Kidney (tissue), 14 donors: ENCODE data around the gene HTT. TPM values are rescaled to one million over a fixed set of nuclear protein-coding genes. Genes with fewer than 3 reads are reported as not detected.

Source experiments
- DNase-seq, 5 donors: peaks; one replicate each; pipeline ENCODE4 v3.0.0-alpha.2; 2013 to 2020
- FAIRE-seq: peaks from 2 replicates; lab custom pipeline; 2012; peaks lifted over from hg19 to GRCh38; lab: Jason Lieb, UNC
- H3K27ac ChIP-seq, 2 donors: one replicate each; pipeline ENCODE4 v1.7.0; 2013; ENCODE audit warnings: low read depth in 2 of 2, low read length in 2 of 2, inconsistent platforms in 1 of 2
- H3K27me3 ChIP-seq: one replicate; pipeline ENCODE4 v1.7.1; 2013; ENCODE audit warnings: low read length, inconsistent platforms; ENCODE audit not compliant: control insufficient read depth, insufficient read depth
- H3K36me3 ChIP-seq, 3 donors: one replicate each; pipeline versions ENCODE4 v1.7.0 to v1.7.1; 2013; ENCODE audit warnings: low read length in 3 of 3, control low read depth in 1 of 3, inconsistent platforms in 1 of 3; ENCODE audit not compliant: insufficient read depth in 3 of 3, control insufficient read depth in 2 of 3
- H3K4me1 ChIP-seq, 3 donors: one replicate each; pipeline versions ENCODE4 v1.7.0 to v1.7.1; 2013; ENCODE audit warnings: low read length in 3 of 3, inconsistent platforms in 1 of 3, low read depth in 1 of 3; ENCODE audit not compliant: control insufficient read depth in 2 of 3, insufficient read depth in 2 of 3
- H3K4me3 ChIP-seq, 3 donors: one replicate each; pipeline versions ENCODE4 v1.7.0 to v1.8.1; 2013; ENCODE audit warnings: low read length in 3 of 3, control low read depth in 1 of 3, inconsistent platforms in 1 of 3
- H3K9ac ChIP-seq, 3 donors: one replicate each; pipeline versions ENCODE4 v1.7.0 to v1.7.1; 2013; ENCODE audit warnings: low read length in 3 of 3, control low read depth in 1 of 3, inconsistent platforms in 1 of 3
- H3K9me3 ChIP-seq, 3 donors: one replicate each; pipeline versions ENCODE4 v1.7.0 to v1.7.1; 2013; ENCODE audit warnings: low read length in 3 of 3, control low read depth in 1 of 3, inconsistent platforms in 1 of 3; ENCODE audit not compliant: control insufficient read depth in 2 of 3, insufficient read depth in 1 of 3
- intact Hi-C: fragments of 100-400 bp; cut with DNase I; formaldehyde crosslinking; loops from one replicate; pipeline ENCODE4 v1.11.1; 2022
- polyA plus RNA-seq: library from polyadenylated mRNA; stranded (reverse); fragments of 350-450 nt; fragmentation: Illumina TruSeq; extraction: RNeasy Lipid Tissue Mini Kit (QIAGEN cat#74804); gene quantifications from one replicate; pipeline ENCODE4 v1.2.3, GENCODE V29; 2014; ENCODE audit warnings: low read depth, low replicate concordance; ENCODE audit not compliant: insufficient read depth
- total RNA-seq: library from RNA; stranded (reverse); fragmentation: NEBNext Ultra II Directional; extraction: Animal tissue kit (Norgen Biotek cat#: 25700); gene quantifications from one replicate; pipeline ENCODE4 v1.2.1, GENCODE V29; 2021
- TF ChIP-seq, protein P1 (sequence below): IDR thresholded peaks from 3 replicates; pipeline ENCODE4 v1.5.1; 2012; ENCODE audit warnings: mild to moderate bottlenecking, moderate library complexity, borderline replicate concordance; ENCODE audit not compliant: insufficient read depth; ENCODE audit errors: extremely low read depth
- donor health status: control.
- donor health status: control.
- donor health status: control.
- donor health status: control.
- donor health status: control.
- donor health status: DM: yes; HTN: yes; CAD: no.
- donor health status: Normal renal cell carcinoma (clear cell type).

HTT gene
- total and polyA plus RNA-seq, 2 donors from 2014 or later: 7.2 to 64.0 TPM

DNA sequence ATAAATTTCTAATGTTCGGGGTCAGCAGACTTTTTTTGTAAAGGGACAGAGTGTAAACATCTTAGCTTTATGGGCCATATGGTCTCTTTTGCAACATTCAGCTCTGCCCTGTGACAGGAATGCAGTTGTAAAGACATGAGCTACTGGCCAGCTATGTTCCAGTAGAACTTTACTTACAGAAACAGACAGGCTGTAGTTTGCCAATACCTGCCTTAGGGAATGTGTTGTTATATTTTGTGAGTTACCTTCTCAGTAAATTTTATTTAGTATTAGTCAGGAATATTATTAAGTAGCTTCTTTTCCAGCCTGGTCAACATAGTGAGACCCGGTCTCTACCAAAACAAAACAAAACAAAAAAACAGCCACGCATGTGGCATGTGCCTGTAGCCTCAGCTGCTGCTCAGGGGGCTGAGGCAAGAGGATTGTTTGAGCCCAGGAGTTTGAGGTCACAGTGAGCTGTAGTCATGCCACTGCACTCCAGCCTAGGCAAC, 48.7 kb downstream of the HTT start:
- Histone ChIP-seq H3K27ac (no peak overlapping the region), H3K36me3 (peaks cover 7 to 27% (median 17%) of the 10 kb centered on the region in 3 donors), H3K4me3 (no peak overlapping the region), H3K4me1 (peaks cover 0 to 5% (median 2%) of the 10 kb centered on the region in 3 donors), H3K9ac (no peak overlapping the region), H3K27me3 (no peaks in the 10 kb centered on the region), H3K9me3 (no peaks in the 10 kb centered on the region)
- TF ChIP-seq, protein P1, sequence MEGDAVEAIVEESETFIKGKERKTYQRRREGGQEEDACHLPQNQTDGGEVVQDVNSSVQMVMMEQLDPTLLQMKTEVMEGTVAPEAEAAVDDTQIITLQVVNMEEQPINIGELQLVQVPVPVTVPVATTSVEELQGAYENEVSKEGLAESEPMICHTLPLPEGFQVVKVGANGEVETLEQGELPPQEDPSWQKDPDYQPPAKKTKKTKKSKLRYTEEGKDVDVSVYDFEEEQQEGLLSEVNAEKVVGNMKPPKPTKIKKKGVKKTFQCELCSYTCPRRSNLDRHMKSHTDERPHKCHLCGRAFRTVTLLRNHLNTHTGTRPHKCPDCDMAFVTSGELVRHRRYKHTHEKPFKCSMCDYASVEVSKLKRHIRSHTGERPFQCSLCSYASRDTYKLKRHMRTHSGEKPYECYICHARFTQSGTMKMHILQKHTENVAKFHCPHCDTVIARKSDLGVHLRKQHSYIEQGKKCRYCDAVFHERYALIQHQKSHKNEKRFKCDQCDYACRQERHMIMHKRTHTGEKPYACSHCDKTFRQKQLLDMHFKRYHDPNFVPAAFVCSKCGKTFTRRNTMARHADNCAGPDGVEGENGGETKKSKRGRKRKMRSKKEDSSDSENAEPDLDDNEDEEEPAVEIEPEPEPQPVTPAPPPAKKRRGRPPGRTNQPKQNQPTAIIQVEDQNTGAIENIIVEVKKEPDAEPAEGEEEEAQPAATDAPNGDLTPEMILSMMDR: no peak
- intact Hi-C loops: no loop called here
- DNase-seq (peak in 3 of 5 donors; percentile 14 to 77 (median 67)), FAIRE-seq (no peak)

DNA sequence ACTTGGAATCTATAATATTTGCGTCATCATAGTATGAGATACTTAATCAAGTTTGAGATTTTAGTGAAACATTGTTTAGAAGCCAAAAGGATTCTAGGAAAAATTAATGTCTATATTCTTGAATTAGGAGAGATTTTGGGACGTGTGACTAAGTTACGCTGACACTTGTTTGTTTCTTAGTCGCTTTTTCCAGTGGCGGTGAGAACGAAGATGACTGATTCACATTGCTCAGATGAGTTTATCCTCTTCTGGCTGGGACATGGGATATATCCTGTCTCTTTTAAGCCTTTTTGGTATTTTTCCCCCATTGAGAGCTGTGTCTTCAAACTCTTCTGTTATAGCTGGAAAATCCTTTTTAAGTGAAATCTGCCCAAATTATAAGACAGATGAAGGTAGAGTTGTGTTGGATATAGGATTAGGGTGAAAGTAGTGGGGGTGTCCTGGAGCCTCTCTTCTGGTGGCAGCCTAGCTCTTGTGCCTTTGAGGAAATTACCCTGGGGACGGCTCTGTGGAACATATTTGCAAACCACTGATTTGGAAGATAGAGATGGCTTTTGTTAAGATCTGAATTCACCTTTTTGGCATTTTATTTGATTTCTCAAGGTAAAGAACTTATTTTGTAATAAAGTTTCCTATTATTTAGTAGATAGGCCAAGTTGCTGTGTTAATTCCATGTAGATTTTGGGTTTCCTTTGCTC, 49.7 kb downstream of the HTT start:
- TF ChIP-seq, protein P1: no peak
- no peaks in the 10 kb centered on the region for H3K9me3 ChIP-seq
- H3K9ac ChIP-seq: no peak overlapping the region
- H3K36me3 ChIP-seq: peaks cover 10 to 35% (median 21%) of the 10 kb centered on the region in 3 donors
- no peak for FAIRE-seq
- H3K4me3 ChIP-seq: no peak overlapping the region
- intact Hi-C loops: no loop called here
- DNase-seq: no peak
- no peaks in the 10 kb centered on the region for H3K27me3 ChIP-seq
- H3K27ac ChIP-seq: no peak overlapping the region
- peaks cover 0 to 5% (median 2%) of the 10 kb centered on the region in 3 donors for H3K4me1 ChIP-seq

DNA sequence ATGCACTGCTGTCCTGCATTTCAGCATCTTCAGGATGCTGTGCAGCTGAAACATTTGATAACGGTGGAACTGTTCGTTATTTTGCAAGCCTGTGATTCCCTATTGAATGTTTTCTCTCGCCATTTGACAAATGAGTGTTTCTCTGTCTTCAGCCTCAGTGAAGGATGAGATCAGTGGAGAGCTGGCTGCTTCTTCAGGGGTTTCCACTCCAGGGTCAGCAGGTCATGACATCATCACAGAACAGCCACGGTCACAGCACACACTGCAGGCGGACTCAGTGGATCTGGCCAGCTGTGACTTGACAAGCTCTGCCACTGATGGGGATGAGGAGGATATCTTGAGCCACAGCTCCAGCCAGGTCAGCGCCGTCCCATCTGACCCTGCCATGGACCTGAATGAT, 52.6 kb downstream of the HTT start:
- DNase-seq: no peak
- Histone ChIP-seq H3K9ac (no peak overlapping the region), H3K36me3 (peaks cover 13 to 56% (median 34%) of the 10 kb centered on the region in 3 donors), H3K27ac (no peak overlapping the region), H3K4me3 (no peak overlapping the region), H3K27me3 (no peaks in the 10 kb centered on the region), H3K9me3 (no peaks in the 10 kb centered on the region), H3K4me1 (peaks cover 0 to 2% (median 2%) of the 10 kb centered on the region in 3 donors)
- FAIRE-seq: no peak
- intact Hi-C loops: no loop called here
- TF ChIP-seq, protein P1: no peak
